WERI-Rb-1 (cell line): ENCODE measurements around the gene COBL.
A peak's percentile ranks its signal among the peaks of the same experiment; 100 is the strongest.

ENCODE experiments used
- DNase-seq: peaks from one replicate; pipeline ENCODE4 v3.0.0-alpha.2; 2020
- H3K27ac ChIP-seq: fragments of 250-450 bp; sonication (Bioruptor Pico); 2 replicates; pipeline ENCODE4 v1.5.1; 2020; ENCODE audit warnings: mild to moderate bottlenecking, moderate library complexity
- H3K27me3 ChIP-seq: fragments of 250-450 bp; sonication (Bioruptor Pico); 2 replicates; pipeline ENCODE4 v1.5.1; 2021; ENCODE audit warnings: mild to moderate bottlenecking, low read depth, moderate library complexity; ENCODE audit not compliant: insufficient read depth, severe bottlenecking
- H3K36me3 ChIP-seq: fragments of 250-450 bp; sonication (Bioruptor Pico); 2 replicates; pipeline ENCODE4 v1.5.1; 2020; ENCODE audit warnings: mild to moderate bottlenecking, moderate library complexity
- H3K4me3 ChIP-seq: 2 replicates; pipeline ENCODE4 v1.5.1; 2011; ENCODE audit warnings: low read depth, mild to moderate bottlenecking, control low read depth, low read length
- H3K9me3 ChIP-seq: fragments of 250-450 bp; sonication (Bioruptor Pico); 2 replicates; pipeline ENCODE4 v1.5.1; 2021; ENCODE audit warnings: mild to moderate bottlenecking, moderate library complexity; ENCODE audit not compliant: severe bottlenecking
- CTCF ChIP-seq: IDR thresholded peaks from 2 replicates; pipeline ENCODE4 v1.5.1; 2011; ENCODE audit warnings: low read depth, mild to moderate bottlenecking, control low read depth, inconsistent platforms, low read length

The COBL gene

GRCh38 chr7:51146816-51147586 lies 169.6 kb downstream of the COBL start:
- peaks cover 15% of the 10 kb centered on the region for H3K36me3 ChIP-seq
- no peak for DNase-seq
- no peak overlapping the region for H3K4me3 ChIP-seq
- peaks cover 4% of the 10 kb centered on the region for H3K9me3 ChIP-seq
- TF ChIP-seq CTCF = no peak
- no peak overlapping the region for H3K27ac ChIP-seq
- H3K27me3 ChIP-seq = no peaks in the 10 kb centered on the region

GRCh38 chr7:51144178-51144577 lies 172.4 kb downstream of the COBL start:
- H3K36me3 ChIP-seq = peaks cover 7% of the 10 kb centered on the region
- no peak for TF ChIP-seq CTCF
- H3K27me3 ChIP-seq = no peaks in the 10 kb centered on the region
- peaks cover 4% of the 10 kb centered on the region for H3K9me3 ChIP-seq
- H3K27ac ChIP-seq = no peak overlapping the region
- no peak for DNase-seq
- no peak overlapping the region for H3K4me3 ChIP-seq

GRCh38 chr7:51142741-51143385 lies 173.7 kb downstream of the COBL start:
- TF ChIP-seq CTCF = no peak
- Histone ChIP-seq H3K4me3 (no peak overlapping the region), H3K36me3 (peaks cover 3% of the 10 kb centered on the region; the same call in 1 of the 2 replicates), H3K27ac (no peak overlapping the region), H3K27me3 (no peaks in the 10 kb centered on the region), H3K9me3 (peaks cover 4% of the 10 kb centered on the region)
- DNase-seq = no peak

- 0 out of 2 replicates have a peak, but pooled peaks have one; percentile 6 for TF ChIP-seq CTCF
- H3K9me3 ChIP-seq = no peaks in the 10 kb centered on the region
- no peaks in the 10 kb centered on the region for H3K27me3 ChIP-seq
- H3K27ac ChIP-seq = no peak overlapping the region
- peaks cover 3% of the 10 kb centered on the region for H3K36me3 ChIP-seq
- H3K4me3 ChIP-seq = no peak overlapping the region
- DNase-seq = no peak
These were observed 175.1 kb downstream of the COBL start for GRCh38 chr7:51141451-51142003.

GRCh38 chr7:51140199-51141164 lies 176.1 kb downstream of the COBL start:
- Histone ChIP-seq H3K9me3 (no peaks in the 10 kb centered on the region), H3K4me3 (no peak overlapping the region), H3K36me3 (peaks cover 11% of the 10 kb centered on the region), H3K27ac (no peak overlapping the region), H3K27me3 (no peaks in the 10 kb centered on the region)
- no peak for TF ChIP-seq CTCF
- DNase-seq = no peak
